GM10847 (cell line): Measurements from ENCODE around the gene PYGO1.

Experiments
- POLR2A ChIP-seq: IDR thresholded peaks from 2 replicates; pipeline ENCODE4 v1.6.1; 2011; ENCODE audit not compliant: insufficient read length; ENCODE audit errors: extremely low read depth

The PYGO1 gene

DNA sequence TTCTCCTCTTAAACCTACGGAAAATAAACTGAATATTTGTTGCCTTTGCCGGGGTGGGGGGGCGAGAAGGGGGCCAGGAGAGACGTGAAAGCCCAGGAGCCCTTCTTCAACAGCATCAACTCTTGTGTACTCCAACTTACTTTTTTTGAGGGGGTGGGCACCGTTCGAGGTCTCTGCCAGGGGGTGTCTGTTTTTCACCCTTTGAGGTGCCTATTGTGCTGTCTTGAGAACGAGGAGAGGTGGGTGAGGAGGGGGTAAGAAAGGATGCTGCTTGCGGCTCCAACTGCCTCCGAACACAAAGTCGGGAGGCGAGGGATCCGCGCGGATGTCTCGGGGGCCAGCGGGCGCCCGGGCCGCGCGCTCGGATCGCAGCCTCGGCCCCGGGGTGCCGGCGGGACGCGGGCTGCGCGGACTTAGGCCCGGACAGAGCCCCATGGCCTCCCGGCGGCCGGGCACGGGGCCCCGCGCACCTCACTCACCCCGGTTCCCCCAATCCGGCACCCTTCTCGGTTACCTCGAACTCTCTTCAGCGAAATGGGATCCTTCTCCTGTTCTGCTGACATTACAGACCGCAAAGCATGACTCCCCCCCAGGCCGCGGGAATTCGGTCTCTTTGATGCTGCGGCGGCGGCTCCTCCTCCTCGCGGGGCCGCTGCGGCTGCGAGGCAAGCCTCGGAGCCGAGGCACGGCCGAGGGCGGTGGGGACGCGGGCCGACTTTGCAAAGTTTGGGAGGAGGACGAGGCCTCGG is 650 bp downstream of the PYGO1 start:
- no peak for TF ChIP-seq POLR2A

DNA sequence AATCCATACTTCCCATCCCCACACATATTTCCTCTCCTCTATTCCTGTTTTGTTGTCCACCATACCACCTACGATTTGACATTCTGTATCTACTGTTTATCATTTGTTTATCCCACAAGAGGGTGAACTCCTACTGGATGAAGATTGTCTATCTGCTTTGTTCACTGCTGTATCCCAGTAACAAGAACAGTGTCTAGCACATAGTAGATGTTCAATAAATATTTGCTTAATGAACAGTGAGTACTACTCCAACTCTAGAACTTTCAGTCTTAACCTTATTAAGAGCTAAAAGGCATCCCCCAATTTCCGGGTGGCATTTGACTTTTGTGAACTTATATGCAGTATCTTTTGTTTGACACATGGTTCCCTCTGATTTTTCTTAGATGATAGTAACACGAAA is 1.3 kb downstream of the PYGO1 start:
- TF ChIP-seq POLR2A: no peak

DNA sequence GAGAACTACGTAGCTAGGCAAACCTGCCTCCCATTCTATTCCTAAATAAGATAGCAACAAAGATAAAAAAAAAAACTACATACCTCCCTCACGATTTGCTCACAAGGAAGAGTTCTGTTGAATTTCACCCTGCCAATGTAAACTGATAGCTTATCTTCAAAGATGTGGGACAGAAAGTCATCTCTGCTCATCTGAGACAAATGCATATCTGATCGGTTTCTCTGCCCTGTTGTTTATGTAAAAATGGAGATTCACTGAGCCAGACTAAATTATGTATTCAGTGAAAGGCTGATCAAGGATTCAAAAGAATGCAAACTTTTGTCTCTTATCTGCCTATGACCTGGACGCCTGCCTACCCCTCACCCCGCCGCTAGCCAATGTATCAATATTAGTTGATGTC is 11.2 kb downstream of the PYGO1 start:
- TF ChIP-seq POLR2A: no peak

DNA sequence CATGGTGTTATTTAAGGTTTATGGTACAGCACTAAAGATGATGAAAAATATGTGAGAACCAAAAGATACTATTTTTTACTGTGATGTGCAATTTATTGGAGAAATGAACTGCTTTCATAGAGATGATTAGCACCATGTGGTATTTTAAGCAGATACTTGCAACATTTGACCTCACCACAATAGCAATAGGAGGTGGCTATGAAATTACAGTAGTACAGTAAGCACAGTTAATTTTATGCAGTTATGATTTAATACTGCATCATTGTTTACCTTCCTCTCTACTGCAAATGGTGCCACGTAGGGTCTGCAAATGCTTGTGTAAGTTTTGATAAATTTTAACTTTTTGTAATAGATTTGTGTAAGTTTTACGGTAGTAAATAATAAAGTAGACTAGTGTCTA is 14.0 kb downstream of the PYGO1 start:
- TF ChIP-seq POLR2A: no peak

DNA sequence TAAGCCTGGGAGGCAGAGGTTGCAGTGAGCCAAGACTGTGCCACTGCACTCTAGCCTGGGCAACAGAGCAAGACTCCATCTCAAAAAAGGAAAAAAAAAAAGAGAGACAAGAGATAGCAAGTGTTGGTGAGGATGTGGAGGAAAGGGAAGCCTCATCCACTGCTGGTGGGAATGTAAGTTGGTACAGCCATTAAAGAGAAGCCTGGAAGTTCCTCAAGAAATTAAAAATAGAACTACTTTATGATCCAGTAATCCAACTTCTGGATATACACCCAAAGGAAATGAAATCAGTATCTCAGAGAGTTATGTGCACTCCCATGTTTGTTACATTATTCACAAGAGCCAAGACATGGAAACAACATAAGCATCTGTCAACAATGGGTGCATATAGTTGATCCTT is 14.9 kb downstream of the PYGO1 start:
- no peak for TF ChIP-seq POLR2A

DNA sequence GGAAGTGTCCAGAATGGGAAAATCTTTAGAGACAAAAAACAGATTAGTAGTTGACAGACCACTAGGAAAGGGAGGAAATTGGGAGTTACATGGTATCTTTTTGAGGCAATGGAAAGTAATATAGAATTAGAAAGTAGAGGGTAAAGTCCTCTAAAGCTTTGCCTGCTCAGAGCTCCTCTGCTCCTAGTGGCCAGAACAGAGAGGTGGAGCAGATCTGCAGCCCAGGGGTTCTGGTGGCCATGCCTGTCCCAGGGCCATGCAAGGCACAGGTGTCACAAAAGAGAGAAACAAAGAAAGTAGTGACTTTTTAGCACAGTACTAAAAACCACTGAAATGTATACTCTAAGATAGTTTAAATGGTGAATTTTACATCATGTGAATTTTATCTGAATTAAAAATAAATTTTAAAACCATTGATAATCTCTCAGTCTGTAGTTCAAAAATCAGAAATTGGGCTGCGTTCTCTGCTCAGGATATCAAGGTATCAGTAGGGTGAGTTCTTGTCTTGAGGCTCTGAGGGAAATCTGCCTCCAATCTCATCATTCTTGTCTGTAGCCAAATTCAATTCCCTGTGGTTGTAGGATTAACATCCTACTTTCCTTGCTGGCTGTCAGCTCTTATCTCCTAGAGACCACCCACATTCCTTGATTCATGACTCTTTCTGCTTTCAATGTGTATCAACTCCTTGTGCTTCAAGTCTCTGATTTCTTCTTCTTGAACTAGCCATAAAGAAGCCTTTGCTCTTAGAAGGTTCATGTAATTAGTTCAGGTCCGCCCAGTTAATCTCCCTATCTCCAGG is 23.6 kb downstream of the PYGO1 start:
- no peak for TF ChIP-seq POLR2A

DNA sequence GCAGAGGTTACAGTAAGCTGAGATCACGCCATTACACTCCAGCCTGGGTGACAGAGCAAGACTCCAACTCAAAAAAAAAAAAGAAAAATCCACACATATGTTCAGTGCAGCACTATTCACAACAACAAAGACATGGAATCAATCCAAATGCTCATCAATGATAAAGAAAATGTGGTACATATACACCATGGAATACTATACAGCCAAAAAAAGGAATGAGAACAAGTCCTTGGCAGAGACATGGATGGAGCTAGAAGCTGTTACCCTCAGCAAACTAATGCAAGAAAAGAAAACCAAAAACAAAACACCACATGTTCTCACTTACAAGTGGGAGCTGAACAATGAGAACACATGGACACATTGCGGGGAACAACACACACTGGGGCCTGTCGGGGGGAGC is 25.5 kb downstream of the PYGO1 start:
- no peak for TF ChIP-seq POLR2A

DNA sequence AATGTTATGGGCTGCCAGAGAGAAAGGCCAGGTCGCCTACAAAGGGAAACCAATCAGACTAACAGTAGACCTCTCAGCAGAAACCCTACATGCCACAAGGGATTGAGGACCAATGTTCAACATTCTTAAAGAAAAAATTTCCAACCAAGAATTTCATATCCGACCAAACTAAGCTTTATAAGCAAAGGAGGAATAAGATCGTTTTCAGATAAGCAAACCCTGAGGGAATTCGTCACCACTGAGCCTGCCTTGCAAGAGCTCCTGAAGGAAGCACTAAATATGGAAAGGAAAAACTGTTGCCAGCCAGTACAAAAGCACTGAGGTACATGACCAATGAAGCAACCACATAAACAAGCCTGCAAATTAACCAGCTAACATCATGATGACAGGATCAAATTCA is 33.1 kb downstream of the PYGO1 start:
- no peak for TF ChIP-seq POLR2A

DNA sequence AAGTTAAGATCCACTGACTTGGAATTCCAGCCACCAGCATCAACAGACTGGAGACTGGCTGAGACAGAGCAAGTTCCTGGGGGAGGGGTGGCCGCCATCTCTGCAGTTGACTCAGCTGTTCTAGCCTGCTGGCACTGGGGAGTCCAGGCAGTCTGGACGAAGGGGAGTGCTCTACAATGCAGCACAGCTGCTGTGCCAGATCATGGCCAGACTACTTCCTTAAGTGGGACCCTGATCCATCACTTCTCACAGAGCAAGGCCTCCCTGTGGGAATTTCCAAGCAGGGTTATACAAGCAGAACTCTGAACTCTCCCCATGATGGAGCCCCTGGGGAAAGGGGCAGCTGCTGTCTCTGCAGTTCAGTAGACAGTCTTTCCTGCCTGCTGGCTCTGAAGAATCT is 35.2 kb downstream of the PYGO1 start:
- no peak for TF ChIP-seq POLR2A

DNA sequence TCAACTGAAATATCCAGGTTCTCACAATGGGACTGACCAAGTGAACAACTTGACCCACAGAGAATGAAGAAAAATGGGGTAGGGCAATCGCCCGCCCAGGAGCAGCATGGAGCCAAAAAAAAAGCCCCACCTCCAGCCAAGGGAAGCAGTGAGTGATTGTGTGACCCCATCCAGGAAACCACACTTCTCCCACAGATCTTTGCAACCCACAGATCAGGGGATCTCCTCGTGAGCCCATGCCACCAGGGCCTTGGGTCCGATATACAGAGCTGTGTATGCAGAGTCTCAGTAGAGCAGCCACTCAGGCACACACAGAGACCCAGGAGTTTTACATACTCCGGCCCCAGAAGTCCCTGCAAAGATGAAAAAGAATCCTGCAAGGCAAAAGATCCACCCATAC is 35.7 kb downstream of the PYGO1 start:
- TF ChIP-seq POLR2A: no peak

DNA sequence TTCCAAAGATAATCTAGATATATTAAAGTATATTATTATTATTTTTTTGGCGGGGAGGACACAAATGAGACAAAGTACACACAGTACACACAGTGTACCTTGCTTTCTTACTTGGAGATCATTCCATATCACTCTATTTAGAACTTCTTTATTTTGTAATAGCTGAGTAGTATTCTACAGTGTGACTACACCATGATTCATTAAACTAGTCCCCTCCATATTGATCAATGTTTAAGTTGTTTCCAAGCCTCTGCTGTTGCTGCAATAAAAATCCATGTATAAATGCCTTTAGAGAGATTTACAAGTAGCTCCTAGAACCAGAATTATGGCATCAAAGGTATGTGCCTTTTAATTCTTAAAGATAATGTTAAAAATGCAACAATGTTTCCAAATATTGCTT is 38.8 kb downstream of the PYGO1 start:
- TF ChIP-seq POLR2A: no peak

DNA sequence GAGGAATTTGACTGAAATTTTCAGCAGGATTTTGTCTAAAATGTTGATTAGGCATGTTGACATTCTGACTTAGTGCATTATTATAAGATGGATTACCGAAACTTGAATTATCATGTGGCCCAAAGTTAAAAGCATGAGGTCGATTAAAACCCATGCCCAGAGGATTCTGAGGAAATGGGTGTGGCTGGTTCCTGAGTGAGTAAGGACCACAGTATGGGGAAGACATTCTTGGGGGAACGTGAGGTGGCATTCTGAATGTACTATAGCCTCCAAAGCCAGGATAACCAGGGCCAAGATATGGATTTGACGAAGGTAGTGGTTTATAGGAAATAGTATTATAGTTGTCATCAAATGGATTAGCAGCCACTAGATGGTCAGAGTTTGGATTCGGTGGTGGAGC is 41.4 kb downstream of the PYGO1 start:
- no peak for TF ChIP-seq POLR2A

DNA sequence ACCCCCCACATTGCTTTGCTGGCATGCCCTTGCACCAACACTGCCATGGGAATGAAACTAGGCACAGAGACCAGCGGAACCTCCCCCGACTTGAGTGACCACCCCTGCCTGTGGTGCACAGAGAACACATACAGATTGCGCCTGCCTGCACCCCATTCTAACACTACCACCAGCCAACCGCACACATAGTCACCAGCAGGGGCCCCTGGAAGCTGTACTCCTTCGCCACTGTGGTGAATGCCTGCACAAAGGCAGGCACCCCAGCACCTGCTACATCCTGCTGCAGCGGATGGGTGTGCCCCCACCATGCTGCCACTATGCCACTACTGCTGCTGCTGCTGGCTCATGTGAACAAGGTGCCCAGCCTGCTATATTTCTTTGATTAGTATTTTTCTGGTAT is 52.7 kb downstream of the PYGO1 start:
- no peak for TF ChIP-seq POLR2A

DNA sequence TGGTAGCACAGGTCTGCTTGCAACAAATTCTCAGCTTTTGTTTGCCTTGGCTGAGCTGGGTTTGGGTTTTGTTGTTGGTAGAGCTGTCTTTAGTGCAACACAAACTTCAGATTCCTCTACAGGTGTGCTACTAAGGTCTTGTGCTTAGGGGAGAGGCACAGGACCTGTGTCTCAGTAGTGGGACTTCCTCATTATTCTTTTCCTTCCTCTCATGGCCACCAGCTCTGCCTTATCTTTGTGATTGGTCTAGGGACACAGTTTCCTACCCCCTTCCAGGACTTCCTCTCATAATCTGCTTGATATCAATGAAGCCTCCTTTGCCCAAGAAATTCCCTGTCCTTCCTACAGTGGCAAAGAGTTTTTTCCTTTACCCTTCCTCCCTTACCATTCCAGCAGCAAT is 55.2 kb downstream of the PYGO1 start:
- no peak for TF ChIP-seq POLR2A

DNA sequence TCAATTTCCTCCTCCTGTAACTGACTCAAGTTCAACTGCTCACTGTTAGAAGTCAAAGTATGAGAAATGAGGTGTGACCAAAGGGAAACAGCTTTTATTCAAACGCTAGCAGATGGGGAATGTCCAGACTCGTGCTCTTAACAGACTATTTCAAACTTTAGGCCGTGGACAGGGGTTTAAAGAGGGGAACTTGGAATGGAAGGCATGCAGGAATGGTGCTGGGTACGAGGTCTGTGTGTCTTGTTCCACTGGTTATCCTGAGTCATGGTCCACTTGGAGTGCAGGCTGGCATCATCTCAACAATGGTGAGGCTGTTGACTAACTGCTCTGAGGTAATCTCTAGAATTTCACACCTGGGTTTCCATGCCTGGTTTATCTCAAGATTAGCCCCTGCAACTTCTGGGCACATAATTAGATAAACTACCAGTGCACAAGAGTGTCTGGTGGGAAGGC is 57.3 kb downstream of the PYGO1 start:
- no peak for TF ChIP-seq POLR2A

DNA sequence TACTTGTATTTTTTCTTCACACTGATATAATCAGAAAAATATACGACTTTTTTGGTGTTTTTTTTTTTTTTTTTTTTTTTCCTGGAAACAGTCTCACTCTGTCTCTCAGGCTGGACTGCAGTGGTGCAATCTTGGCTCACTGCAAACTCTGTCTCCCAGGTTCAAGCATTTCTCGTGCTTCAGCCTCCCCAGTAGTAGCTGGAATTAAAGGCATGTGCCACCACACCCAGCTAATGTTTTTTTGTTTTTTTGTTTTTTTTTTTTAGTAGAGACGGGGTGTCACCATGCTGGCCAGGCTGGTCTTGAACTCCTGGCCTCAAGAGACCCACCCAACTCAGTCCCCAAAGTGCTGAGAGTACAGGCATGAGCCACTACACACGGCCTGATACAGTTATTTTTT is 59.3 kb downstream of the PYGO1 start:
- TF ChIP-seq POLR2A: no peak

DNA sequence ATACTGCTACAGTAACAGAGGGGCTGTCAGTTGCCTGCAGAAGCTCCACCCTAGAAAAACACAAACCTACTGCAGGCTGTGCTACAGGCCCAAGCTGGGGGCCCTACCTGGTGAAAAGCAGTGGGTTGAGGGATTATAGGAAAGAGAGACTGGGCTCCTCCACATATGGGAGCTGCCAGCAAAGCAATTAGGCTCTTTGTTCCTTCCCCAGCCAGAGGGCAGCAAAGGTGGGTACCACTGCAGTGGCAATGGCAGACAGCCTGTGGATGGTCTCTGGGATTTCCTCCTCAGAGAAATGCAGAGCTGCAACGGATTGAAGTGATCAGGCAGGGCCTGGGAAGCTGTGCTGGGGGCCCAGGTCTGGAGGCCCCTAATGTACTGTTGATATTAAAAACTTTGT is 61.0 kb downstream of the PYGO1 start:
- no peak for TF ChIP-seq POLR2A

DNA sequence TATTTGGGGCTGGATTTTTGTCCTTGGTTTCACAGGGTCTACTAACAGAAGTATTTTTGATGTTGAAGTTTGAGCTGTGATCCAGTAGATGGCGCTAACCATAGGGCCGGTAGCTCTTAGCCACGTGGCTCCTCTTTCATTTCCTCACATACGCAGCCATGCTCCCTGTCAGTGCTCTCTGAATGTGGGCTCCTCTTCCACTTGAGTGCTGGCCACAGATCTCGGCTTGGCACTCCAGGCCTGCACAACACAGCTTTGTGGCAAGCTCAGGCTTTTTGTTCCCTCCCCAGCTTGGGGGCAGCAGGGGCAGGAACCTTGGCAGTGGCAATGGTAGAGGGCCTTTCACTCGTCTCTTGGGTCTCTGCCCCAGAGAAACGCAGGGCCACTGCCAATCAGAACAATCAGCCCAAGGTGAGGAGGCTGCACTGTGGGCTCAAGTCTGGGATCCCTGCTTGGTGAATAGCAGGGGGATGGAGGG is 61.5 kb downstream of the PYGO1 start:
- TF ChIP-seq POLR2A: no peak
